Measurements from ENCODE around the gene ITPK1.

ITPK1 gene

GRCh38 chr14:93094121-93094918, 21.4 kb downstream of the ITPK1 start:
- ChIA-PET POLR2A (no interaction called here), CTCF (interaction anchor here (1.5 to 8.8 kb wide), 2 partner anchors 20 to 30 kb away, joined by 4 to 76 read pairs; partner anchors contain the start of gene ITPK1)
- DNase-seq (ENCODE audit: extremely low spot score), result no peak
- TF ChIP-seq CTCF (IDR thresholded peaks at IDR 0.05; ENCODE audit: control extremely low read depth, extremely low read depth, low read depth, missing control alignments), result no peak

GRCh38 chr14:93092606-93093556, 22.8 kb downstream of the ITPK1 start:
- ChIA-PET CTCF (interaction anchor here (8.8 kb wide), 1 partner anchor 21 kb away, joined by 76 read pairs; the partner anchor contains the start of gene ITPK1), POLR2A (no interaction called here)
- no peak for TF ChIP-seq CTCF (IDR thresholded peaks at IDR 0.05; ENCODE audit: control extremely low read depth, extremely low read depth, low read depth, missing control alignments)
- no peak for DNase-seq (ENCODE audit: extremely low spot score)

- ChIA-PET POLR2A (no interaction called here), CTCF (interaction anchor here (0.8 to 8.8 kb wide), 3 partner anchors 10 to 23 kb away, joined by 3 to 76 read pairs (median 4); partner anchors contain the start of gene ITPK1)
- DNase-seq (ENCODE audit: extremely low spot score), result no peak
- no peak for TF ChIP-seq CTCF (IDR thresholded peaks at IDR 0.05; ENCODE audit: control extremely low read depth, extremely low read depth, low read depth, missing control alignments)
Observed at GRCh38 chr14:93091666-93092065, 24.1 kb downstream of the ITPK1 start.

- ChIA-PET CTCF (interaction anchor here (0.8 to 8.8 kb wide), 3 partner anchors 10 to 23 kb away, joined by 3 to 76 read pairs (median 4); partner anchors contain the start of gene ITPK1), POLR2A (no interaction called here)
- no peak for DNase-seq (ENCODE audit: extremely low spot score)
- TF ChIP-seq CTCF (IDR thresholded peaks at IDR 0.05; ENCODE audit: control extremely low read depth, extremely low read depth, low read depth, missing control alignments), result no peak
Observed at GRCh38 chr14:93090826-93091555, 24.7 kb downstream of the ITPK1 start.

GRCh38 chr14:93089521-93090269, 26.0 kb downstream of the ITPK1 start:
- TF ChIP-seq CTCF (IDR thresholded peaks at IDR 0.05; ENCODE audit: control extremely low read depth, extremely low read depth, low read depth, missing control alignments), result no peak
- CTCF ChIA-PET, result interaction anchor here (0.7 to 8.8 kb wide), 5 partner anchors 10 to 137 kb away, joined by 3 to 76 read pairs (median 3); partner anchors contain the start of gene ITPK1
- POLR2A ChIA-PET, result interaction anchor here (0.6 kb wide), 1 partner anchor 23 kb away, joined by 5 read pairs; no protein-coding TSS in a partner anchor
- DNase-seq (ENCODE audit: extremely low spot score), result no peak
